HCT116 (cell line): ENCODE data around the gene ATP2B1. TPM values are rescaled to one million over a fixed set of nuclear protein-coding genes. Genes with fewer than 3 reads are reported as not detected.

Experiments used
- ATAC-seq: fragments of 200-7000 bp; cut with Tn5 transposase; 2 replicates; pipeline ENCODE4 v1.9.1; 2020; ENCODE audit warnings: mild to moderate bottlenecking, moderate library complexity
- BruUV-seq: library from RNA; stranded (reverse); fragments of 400-500 nt; replicated peaks from 2 replicates; lab custom pipeline; 2021; lab: Mats Ljungman, UMichigan
- CTCF ChIA-PET: fragments of 300-600 bp; sonication (Branson Sonifier 250); formaldehyde crosslinking; loops from one replicate; lab custom pipeline; 2021; ENCODE audit warnings: antibody characterized with exemption; lab: Charles Lee
- POLR2A ChIA-PET: fragments of 300-600, 350-600 bp; sonication (Branson Sonifier 250); formaldehyde crosslinking; loops from one replicate; lab custom pipeline; 2021; ENCODE audit warnings: antibody characterized with exemption; lab: Charles Lee
- RAD21 ChIA-PET, 2 experiments: fragments of 300-600 bp; sonication (Branson Sonifier 250); formaldehyde crosslinking; loops; one replicate each; lab custom pipeline; 2023; ENCODE audit warnings: low total read pairs in 2 of 2; ENCODE audit not compliant: uncharacterized antibody in 2 of 2, unreplicated experiment in 2 of 2, low non-redundant PET in 1 of 2; lab: Charles Lee
- DNase-seq: peaks from one replicate; pipeline ENCODE4 v3.0.0-alpha.2; 2010; ENCODE audit warnings: low read depth, low spot score
- H2AFZ ChIP-seq: fragments of 200-600 bp; shearing (Covaris generic), sonication (generic); 2 replicates; pipeline ENCODE4 v1.6.1; 2017; ENCODE audit warnings: low read depth, mixed run types, mixed read lengths, antibody characterized with exemption, low read length; ENCODE audit not compliant: poor library complexity, severe bottlenecking
- H3K27ac ChIP-seq: 2 replicates; pipeline ENCODE4 v1.5.1; 2012; ENCODE audit warnings: low read depth, low read length
- H3K27me3 ChIP-seq: fragments of 200-600 bp; sonication (generic); 2 replicates; pipeline ENCODE4 v1.6.1; 2016; ENCODE audit warnings: mixed run types, low read length, mixed read lengths; ENCODE audit not compliant: insufficient read depth
- H3K36me3 ChIP-seq, 2 experiments: fragments of 200-500 bp in 1 of 2; fragments of 200-600 bp in 1 of 2; sonication (Bioruptor generic) in 1 of 2; sonication (generic) in 1 of 2; 2 replicates each; pipeline versions ENCODE4 v1.5.1 to v1.6.1; 2014 to 2016; ENCODE audit warnings: low read length in 2 of 2, inconsistent platforms in 1 of 2, mixed read lengths in 1 of 2, mixed run types in 1 of 2; ENCODE audit not compliant: insufficient read depth in 2 of 2, control insufficient read depth in 1 of 2
- H3K4me1 ChIP-seq, 2 experiments: fragments of 200-600 bp in 1 of 2; sonication (generic) in 1 of 2; 2 replicates each; pipeline versions ENCODE4 v1.5.1 to v1.6.1; 2012 to 2017; ENCODE audit warnings: low read length in 2 of 2, inconsistent platforms in 1 of 2, mild to moderate bottlenecking in 1 of 2, mixed read lengths in 1 of 2, mixed run types in 1 of 2, moderate library complexity in 1 of 2; ENCODE audit not compliant: insufficient read depth in 2 of 2, control insufficient read depth in 1 of 2
- H3K4me2 ChIP-seq: fragments of 200-600 bp; sonication (generic); 2 replicates; pipeline ENCODE4 v1.6.1; 2017; ENCODE audit warnings: mixed run types, low read length, mixed read lengths
- H3K4me3 ChIP-seq, 2 experiments: fragments of 200-600 bp in 1 of 2; sonication (generic) in 1 of 2; replicated peaks in 1 of 2; 2 replicates each; pipeline ENCODE4 v1.5.1; 2011 to 2016; ENCODE audit warnings: low read length in 2 of 2, control low read depth in 1 of 2, low read depth in 1 of 2, mild to moderate bottlenecking in 1 of 2, mixed read lengths in 1 of 2, mixed run types in 1 of 2
- H3K79me2 ChIP-seq: fragments of 200-600 bp; sonication (generic); 2 replicates; pipeline ENCODE4 v1.6.1; 2017; ENCODE audit warnings: mild to moderate bottlenecking, mixed run types, low read length, moderate library complexity, mixed read lengths; ENCODE audit not compliant: insufficient read depth
- H3K9ac ChIP-seq: fragments of 200-600 bp; sonication (generic); 2 replicates; pipeline ENCODE4 v1.6.1; 2016; ENCODE audit warnings: low read length, mixed read lengths
- H3K9me2 ChIP-seq: fragments of 200-600 bp; sonication (generic), shearing (Covaris generic); 2 replicates; pipeline ENCODE4 v1.6.1; 2017; ENCODE audit warnings: mixed run types, mild to moderate bottlenecking, moderate library complexity; ENCODE audit not compliant: insufficient read depth
- H3K9me3 ChIP-seq, 2 experiments: fragments of 200-500 bp in 1 of 2; fragments of 200-600 bp in 1 of 2; sonication (Bioruptor generic) in 1 of 2; sonication (generic) in 1 of 2; 2 replicates each; pipeline ENCODE4 v1.6.1; 2014 to 2017; ENCODE audit warnings: low read length in 2 of 2, mixed read lengths in 2 of 2, inconsistent platforms in 1 of 2, low read depth in 1 of 2, mild to moderate bottlenecking in 1 of 2, mixed run types in 1 of 2, moderate library complexity in 1 of 2; ENCODE audit not compliant: control insufficient read depth in 1 of 2, insufficient read depth in 1 of 2
- H4K20me1 ChIP-seq: fragments of 200-600 bp; sonication (generic), shearing (Covaris generic); 2 replicates; pipeline ENCODE4 v1.6.1; 2017; ENCODE audit warnings: mixed run types, mild to moderate bottlenecking, moderate library complexity; ENCODE audit not compliant: insufficient read depth
- EGR1 ChIP-seq: IDR thresholded peaks from 2 replicates; pipeline ENCODE4 v1.6.1; 2012; ENCODE audit warnings: low read depth
- EZH2phosphoT487 ChIP-seq: fragments of 200-600 bp; IDR thresholded peaks from 2 replicates; pipeline ENCODE4 v1.6.1; 2018; ENCODE audit warnings: antibody characterized with exemption, borderline replicate concordance
- FOSL1 ChIP-seq: IDR thresholded peaks from 2 replicates; pipeline ENCODE4 v1.6.1; 2012; ENCODE audit warnings: low read depth
- RAD21 ChIP-seq: IDR thresholded peaks from 2 replicates; pipeline ENCODE4 v1.6.1; 2012; ENCODE audit warnings: low read depth, mild to moderate bottlenecking
- SP1 ChIP-seq: IDR thresholded peaks from 2 replicates; pipeline ENCODE4 v1.6.1; 2012; ENCODE audit warnings: low read depth
- SRF ChIP-seq: IDR thresholded peaks from 2 replicates; pipeline ENCODE4 v1.6.1; 2012; ENCODE audit warnings: low read depth
- TCF7L2 ChIP-seq: IDR thresholded peaks from 2 replicates; pipeline ENCODE4 v1.7.0; 2011; ENCODE audit warnings: borderline replicate concordance, inconsistent platforms; ENCODE audit not compliant: insufficient read depth, insufficient read length; ENCODE audit errors: extremely low read depth
- YY1 ChIP-seq: IDR thresholded peaks from 2 replicates; pipeline ENCODE4 v1.6.1; 2011; ENCODE audit warnings: low read length, low read depth, moderate library complexity, mild to moderate bottlenecking; ENCODE audit not compliant: insufficient replicate concordance; ENCODE audit errors: extremely low read depth
- intact Hi-C: fragments of 100-400 bp; cut with micrococcal nuclease; formaldehyde crosslinking; loops from 2 replicates; pipeline ENCODE4 v1.10.0; 2022
- total RNA-seq: library from RNA; stranded (reverse); gene quantifications from one replicate; pipeline ENCODE4 v1.2.1, GENCODE V29; 2021; ENCODE audit not compliant: unreplicated experiment
- TF ChIP-seq, protein P1 (sequence below): IDR thresholded peaks from 2 replicates; pipeline ENCODE4 v1.6.1; 2012
- TF ChIP-seq, protein P2 (sequence below): IDR thresholded peaks from 2 replicates; pipeline ENCODE4 v1.6.1; 2012
- TF ChIP-seq, protein P3 (sequence below), 3 experiments: fragments of 200-600 bp in 1 of 3; sonication (generic) in 1 of 3; IDR thresholded peaks in 2 of 3; conservative IDR thresholded peaks in 1 of 3; 2 replicates each; pipeline ENCODE4 v1.5.1; 2012 to 2017; ENCODE audit warnings: low read depth in 2 of 3, low read length in 2 of 3, antibody characterized with exemption in 1 of 3, borderline replicate concordance in 1 of 3, control low read depth in 1 of 3, mild to moderate bottlenecking in 1 of 3, mixed read lengths in 1 of 3, mixed run types in 1 of 3, moderate library complexity in 1 of 3; ENCODE audit not compliant: insufficient read depth in 1 of 3

ATP2B1 gene
- total RNA-seq, 1 experiment from 2014 or later: 62.4 TPM

DNA sequence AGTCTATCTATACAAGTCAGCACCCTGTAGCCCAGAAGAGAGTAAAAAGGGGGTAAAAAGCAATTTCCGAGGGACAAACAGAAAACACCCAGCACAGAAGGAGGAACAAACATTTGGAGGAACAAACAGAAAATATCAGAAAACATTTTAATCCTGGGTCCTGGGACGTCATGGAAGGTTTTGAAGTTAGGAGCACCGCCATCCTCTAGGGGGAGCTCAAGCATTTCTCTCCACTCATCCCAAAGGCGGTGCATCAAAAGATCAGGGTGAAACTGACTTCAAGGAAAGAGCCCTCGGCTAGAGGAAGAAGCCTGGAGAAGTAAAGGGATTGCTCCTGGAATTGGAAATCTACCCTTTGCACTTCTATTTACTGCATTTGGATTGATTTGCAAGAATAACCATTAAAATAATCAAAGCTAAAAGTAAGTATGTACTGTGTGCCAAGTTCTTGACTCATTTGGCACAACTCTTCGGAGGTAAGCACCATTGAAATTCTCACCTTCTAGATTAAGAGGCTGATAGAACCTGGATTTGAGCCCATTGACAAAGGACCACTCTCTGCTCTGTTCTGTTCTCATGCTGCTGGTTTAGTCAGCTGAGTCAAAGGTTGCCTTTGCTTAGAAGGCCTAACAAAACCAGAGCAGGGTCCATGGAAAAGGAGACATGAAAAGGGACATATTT lies 165.6 kb downstream of the ATP2B1 start:
- ChIA-PET RAD21 (no interaction called here), CTCF (interaction anchor here (1.0 to 2.0 kb wide), 5 partner anchors 9 to 1402 kb away, joined by 3 to 6 read pairs (median 5); no protein-coding TSS in a partner anchor), POLR2A (no interaction called here)
- H2AFZ ChIP-seq: no peak overlapping the region
- H3K27ac ChIP-seq: no peak overlapping the region
- no peaks in the 10 kb centered on the region for H3K9me2 ChIP-seq
- 0 out of 2 replicates have a peak overlapping the region, but pooled peaks have one; percentile 3 for H3K4me2 ChIP-seq
- peak; percentile 77 for DNase-seq
- no peaks in the 10 kb centered on the region for H3K79me2 ChIP-seq
- H4K20me1 ChIP-seq: no peaks in the 10 kb centered on the region
- H3K36me3 ChIP-seq: no peaks in the 10 kb centered on the region
- no peaks in the 10 kb centered on the region for H3K27me3 ChIP-seq
- no peak overlapping the region for H3K4me3 ChIP-seq
- TF ChIP-seq EZH2phosphoT487: no peak
- no peak for TF ChIP-seq YY1
- TF ChIP-seq EGR1: no peak
- TF ChIP-seq TCF7L2: peak; percentile 99
- no peak for TF ChIP-seq SRF
- TF ChIP-seq, protein P1, sequence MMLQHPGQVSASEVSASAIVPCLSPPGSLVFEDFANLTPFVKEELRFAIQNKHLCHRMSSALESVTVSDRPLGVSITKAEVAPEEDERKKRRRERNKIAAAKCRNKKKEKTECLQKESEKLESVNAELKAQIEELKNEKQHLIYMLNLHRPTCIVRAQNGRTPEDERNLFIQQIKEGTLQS: no peak
- TF ChIP-seq SP1: 0 out of 2 replicates have a peak, but pooled peaks have one; percentile 11
- TF ChIP-seq, protein P2, sequence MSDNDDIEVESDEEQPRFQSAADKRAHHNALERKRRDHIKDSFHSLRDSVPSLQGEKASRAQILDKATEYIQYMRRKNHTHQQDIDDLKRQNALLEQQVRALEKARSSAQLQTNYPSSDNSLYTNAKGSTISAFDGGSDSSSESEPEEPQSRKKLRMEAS: no peak
- TF ChIP-seq, protein P3, sequence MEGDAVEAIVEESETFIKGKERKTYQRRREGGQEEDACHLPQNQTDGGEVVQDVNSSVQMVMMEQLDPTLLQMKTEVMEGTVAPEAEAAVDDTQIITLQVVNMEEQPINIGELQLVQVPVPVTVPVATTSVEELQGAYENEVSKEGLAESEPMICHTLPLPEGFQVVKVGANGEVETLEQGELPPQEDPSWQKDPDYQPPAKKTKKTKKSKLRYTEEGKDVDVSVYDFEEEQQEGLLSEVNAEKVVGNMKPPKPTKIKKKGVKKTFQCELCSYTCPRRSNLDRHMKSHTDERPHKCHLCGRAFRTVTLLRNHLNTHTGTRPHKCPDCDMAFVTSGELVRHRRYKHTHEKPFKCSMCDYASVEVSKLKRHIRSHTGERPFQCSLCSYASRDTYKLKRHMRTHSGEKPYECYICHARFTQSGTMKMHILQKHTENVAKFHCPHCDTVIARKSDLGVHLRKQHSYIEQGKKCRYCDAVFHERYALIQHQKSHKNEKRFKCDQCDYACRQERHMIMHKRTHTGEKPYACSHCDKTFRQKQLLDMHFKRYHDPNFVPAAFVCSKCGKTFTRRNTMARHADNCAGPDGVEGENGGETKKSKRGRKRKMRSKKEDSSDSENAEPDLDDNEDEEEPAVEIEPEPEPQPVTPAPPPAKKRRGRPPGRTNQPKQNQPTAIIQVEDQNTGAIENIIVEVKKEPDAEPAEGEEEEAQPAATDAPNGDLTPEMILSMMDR (IDR thresholded peaks at IDR 0.05 in 2 of 3, conservative IDR thresholded peaks at IDR 0.05 in 1 of 3; ENCODE audit: borderline replicate concordance in 1 of 3, insufficient read depth in 1 of 3, low read depth in 2 of 3, low read length in 2 of 3): peak; percentile 74 to 92 (median 88)
- TF ChIP-seq FOSL1: no peak
- peak; percentile 98 for TF ChIP-seq RAD21
- H3K9me3 ChIP-seq: no peaks in the 10 kb centered on the region
- ATAC-seq: peak; percentile 90
- peaks cover 0 to 4% of the 10 kb centered on the region in 2 experiments; a peak in 1 of 4 replicates for H3K4me1 ChIP-seq
- H3K9ac ChIP-seq: no peak overlapping the region
- BruUV-seq: no TSS peak
- intact Hi-C loops: loop anchor here (1.0 to 10.0 kb wide), 7 partner anchors 419 to 1398 kb away; no protein-coding TSS in a partner anchor
